HG02798 (cell line): ENCODE data around the gene PGAP2.
"Not testable (repeated sequence)": the region's sequence is repeated elsewhere in the genome, so short reads cannot be mapped to it uniquely, and the experiment has no call there.

ENCODE experiments used
- ATAC-seq: cut with Tn5 transposase; IDR thresholded peaks from one replicate; pipeline ENCODE4 v1.9.1; 2021; ENCODE audit warnings: mild to moderate bottlenecking; ENCODE audit not compliant: unreplicated experiment, poor library complexity

PGAP2 gene

DNA sequence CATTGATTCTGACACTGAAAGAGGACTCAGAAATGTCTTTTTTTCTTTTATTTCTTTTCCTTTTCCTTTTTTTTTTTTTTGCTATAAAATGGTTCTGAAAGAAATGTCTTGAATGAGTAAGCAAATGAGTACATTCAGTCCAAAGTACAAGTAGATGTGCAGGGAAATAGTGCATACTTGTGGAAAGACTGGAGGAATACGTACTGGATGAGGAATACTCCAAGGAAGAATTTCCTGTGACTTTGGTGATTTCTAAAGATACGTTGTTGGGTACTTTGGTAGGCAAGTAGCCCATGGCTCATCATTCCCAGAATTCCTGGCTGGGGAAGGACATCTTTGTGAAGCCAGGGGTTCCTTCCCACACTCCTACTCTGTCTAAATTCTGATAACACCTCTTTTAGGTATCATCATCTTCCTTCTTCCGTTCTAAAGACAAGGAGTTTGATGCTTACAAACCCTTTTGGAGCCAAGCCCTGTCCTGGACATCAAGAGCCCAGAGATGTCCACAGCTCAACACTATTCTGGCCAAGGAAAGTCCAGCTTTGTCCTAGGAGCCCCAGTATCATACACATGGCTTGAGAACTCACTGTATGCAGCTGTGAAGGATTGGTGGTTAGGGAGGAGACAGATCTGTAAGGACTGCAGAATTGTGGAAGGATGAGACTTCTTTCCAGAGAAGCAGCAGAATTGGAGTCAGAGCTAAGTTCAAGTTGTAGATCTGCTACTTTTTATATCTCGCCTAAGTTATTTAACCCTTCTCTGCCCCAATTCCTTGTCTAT is 6.2 kb upstream of the PGAP2 start:
- ATAC-seq, result no peak

DNA sequence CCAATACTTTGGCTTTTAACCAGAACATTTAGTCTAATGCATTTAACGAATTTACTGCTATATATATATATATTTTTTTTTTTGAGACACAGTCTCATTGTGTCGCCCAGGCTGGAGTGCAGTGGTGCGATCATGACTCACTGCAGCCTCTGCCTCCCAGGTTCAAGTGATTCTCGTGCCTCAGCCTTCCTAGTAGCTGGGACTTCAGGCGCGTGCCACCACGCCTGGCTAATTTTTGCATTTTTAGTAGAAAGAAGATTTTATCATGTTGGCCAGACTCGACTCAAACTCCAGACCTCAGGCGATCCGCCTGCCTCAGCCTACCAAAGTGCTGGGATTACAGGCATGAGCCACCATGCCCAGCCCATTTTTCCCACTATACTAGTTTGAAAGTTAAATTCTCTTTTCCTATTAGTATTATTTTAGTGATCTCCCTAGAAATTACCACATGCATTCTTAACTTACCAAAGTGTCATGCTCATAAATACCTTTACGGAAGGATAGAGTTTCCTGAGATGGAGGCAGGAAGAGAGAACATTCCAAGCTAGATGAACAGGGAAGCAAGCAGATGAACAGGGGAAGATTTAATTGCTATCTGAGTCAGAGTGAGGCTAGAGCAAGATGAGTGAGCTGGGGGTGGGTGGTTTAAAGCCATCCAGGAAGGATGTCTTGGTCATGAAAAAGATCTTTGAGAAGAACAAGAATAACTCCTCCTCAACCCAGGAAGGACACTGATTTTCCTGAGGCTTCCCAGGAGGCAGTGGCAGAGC is 4.4 kb upstream of the PGAP2 start:
- no peak for ATAC-seq

DNA sequence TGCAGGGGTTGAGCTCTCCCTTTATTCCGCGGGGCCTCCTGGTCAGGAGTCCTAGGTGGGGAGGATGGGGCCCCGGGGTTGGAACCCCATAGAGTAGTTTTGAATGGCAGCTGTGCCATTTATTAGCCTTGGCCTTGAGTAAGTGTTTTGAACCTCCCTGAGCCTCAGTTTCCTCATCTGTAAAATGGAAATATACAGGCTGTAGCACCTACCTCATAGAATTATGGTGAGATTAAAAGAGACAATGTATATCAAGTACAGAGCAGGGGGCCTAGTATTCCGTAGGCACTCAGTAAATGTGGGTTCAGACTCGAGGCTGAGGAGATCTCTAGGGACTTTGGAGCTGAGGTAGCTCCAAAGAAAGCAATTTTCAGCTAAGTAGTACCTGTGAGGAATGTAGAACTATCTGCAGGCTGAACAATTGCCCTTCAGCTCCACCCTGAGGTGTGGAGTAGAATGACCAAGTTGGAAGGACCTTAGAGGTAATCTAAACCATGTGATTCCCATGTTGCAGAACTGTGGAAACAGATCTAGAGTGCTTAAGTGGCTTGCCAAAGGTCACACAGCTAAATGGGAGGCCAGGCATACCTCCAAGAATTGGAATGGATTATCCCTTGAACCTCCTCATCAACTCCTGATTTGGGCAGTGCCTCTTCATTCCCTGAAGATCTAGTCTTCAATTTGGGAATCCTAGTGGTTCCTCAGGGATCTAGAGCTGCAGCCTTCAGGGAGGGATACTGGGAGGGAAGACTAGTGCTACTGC is 682 bp downstream of the PGAP2 start:
- peak; percentile 71 for ATAC-seq

DNA sequence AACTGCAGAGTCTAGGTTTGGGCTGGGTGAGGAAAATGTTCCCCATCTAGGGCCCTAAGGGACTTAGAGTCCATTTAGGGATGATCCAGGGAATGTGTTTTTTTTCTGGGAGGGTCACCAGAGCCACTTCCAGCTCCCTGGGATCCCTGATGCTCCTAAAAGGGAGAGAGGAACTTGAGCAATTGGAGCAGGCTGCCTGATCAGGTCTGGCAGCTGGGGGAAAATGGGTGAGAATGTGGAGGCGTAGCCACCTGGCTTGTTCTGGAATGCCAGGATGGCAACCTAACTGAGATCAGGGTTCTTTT is 1.2 kb downstream of the PGAP2 start:
- no peak for ATAC-seq

DNA sequence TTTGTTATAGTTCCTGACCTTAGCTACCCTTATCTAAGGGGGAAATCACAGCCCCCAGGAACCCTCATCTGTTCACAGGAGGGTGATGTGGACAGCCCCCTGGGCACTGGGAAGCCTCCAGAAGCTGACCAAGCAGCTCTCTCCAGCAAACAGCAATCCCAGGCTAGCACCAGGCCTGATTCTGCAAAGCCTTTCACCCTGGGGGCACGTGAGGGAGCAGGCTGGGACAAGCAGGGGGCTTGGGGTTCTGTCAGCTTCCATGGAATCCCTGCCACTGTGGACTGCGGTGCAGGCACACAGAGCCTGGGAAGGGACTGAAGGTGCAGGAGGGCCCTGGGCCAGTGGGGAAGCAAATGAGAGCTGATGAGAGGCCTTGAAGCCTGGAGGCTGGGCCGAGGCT is 2.1 kb downstream of the PGAP2 start:
- no peak for ATAC-seq

DNA sequence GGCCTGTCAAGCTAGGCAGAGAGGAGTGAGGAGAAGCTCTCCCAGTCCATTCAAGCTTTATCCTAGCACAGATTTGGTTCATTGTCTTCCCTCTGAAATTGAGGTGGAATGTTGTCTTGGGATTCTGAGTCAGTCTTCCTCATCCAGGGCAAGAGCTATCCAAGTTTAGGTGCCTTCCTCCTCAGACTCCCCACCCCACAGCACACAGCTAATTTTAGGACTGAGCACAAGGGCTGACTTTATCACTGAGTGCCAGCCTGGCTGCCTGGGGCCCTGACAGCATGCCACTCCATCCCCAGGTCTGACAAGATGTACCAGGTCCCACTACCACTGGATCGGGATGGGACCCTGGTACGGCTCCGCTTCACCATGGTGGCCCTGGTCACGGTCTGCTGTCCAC is 2.6 kb downstream of the PGAP2 start:
- no peak for ATAC-seq

DNA sequence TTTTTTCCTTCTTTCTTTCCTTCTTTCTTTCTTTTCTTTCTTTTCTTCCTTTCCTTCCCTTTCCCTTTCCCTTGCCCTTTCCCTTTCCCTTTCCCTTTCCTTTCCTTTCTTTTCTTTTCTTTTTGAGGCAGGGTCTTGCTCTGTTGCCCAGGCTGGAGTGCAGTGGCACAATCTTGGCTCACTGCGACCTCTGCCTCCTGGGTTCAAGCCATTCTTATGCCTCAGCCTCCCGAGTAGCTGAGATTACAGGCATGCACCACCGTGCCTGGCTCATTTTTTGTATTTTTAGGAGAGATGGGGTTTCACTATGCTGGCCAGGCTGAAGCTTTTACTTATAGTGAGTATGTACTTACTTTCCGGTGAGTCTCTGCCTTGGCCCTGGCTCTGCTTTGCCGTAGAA is 6.5 kb downstream of the PGAP2 start:
- not testable (repeated sequence) for ATAC-seq

DNA sequence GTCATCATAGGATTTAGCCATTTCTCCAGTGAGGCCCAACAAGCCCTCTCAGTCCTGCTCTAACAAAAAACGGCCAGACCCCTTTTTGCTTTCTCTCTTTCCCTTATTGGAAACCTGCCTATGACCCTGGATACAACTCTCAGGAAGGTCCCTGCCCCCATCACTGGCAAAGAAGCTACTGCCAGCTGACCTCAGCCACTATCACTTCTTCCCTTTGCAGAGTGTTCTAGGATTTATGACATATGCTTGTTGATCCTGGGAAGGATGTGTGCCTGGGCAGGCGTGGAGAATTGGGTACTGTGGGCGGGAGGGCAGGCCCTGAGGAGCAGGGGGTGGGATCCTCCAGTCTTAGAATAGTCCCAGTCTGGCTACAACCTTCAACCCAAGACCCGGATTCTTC is 7.5 kb downstream of the PGAP2 start:
- ATAC-seq, result no peak

DNA sequence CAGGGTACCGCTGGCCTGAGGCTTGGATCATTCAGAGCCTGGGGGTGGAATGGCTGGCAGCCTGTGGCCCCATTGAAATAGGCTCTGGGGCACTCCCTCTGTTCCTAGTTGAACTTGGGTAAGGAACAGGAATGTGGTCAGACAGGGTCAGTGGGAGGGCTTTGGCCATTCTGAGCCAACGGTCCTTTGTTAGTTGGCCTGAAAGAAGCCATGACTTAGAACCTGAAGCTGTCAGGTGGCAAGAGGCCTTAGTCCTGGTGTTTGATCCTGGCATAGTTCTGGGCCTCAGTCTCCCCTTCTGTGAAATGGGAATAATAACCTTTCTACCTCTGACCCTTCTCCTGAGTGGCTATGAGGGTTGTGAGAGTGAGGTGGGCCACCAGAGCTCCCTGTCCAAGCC is 8.3 kb downstream of the PGAP2 start:
- no peak for ATAC-seq

DNA sequence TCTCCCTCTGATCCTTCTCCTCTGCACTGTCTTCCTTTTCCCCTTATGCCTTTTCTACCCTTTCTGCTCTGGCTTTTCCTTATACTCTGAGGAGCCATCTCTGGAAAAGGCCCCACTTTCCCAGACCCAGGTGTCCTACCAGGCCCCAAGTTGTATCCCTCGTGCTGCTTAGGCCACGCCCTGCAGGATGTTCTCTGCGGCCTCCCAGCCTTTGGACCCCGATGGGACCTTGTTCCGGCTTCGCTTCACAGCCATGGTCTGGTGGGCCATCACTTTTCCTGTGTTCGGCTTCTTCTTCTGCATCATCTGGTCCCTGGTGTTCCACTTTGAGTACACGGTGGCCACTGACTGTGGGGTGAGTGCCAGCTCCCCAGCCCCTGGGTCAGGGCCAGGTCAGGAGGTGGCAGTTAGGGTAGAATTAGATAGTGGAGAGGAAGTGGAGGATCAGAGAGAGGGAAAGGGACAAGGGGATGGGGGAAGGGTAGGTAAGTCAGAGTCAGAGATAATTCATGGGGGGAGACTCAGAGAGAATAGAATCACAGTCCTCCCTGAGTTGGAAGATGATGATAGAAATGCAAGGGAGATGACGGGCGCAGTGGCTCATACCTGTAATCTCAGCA is 8.9 kb downstream of the PGAP2 start:
- no peak for ATAC-seq

DNA sequence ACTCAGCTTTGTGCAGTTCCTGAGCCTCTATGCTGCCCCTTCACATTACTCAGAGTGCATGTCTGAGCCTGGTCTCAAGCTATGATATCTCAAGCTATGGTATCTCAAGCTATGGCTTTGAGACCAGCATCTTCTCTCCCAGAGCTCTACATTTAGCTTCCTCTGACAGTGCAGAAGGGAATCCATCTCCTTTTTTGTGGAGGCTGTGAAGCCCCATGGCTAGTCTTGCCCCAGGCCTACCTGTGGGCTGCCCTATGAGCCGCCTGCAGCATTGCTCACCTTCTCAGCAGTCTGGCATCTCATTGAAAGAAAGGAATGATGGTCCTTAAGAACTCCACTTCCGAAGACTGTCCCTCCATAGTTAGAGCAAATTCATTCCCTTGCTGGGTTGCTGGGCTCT is 12.6 kb downstream of the PGAP2 start:
- ATAC-seq, result no peak

DNA sequence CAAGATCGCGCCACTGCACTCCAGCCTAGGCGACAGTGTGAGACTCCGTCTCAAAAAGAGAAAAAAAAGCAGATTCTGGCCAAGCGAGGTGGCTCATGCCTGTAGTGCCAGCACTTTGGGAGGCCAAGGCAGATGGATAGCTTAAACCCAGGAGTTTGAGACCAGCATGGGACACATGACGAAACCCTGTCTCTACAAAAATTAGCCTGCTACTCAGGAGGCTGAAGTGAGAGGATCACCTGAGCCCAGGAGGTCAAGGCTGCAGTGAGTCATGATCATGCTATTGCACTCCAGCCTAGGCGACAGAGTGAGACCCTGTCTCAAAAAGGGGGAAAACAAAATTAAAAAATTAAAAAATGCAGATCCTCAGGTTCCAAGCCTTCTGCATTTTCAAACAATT is 14.0 kb downstream of the PGAP2 start:
- no peak for ATAC-seq

DNA sequence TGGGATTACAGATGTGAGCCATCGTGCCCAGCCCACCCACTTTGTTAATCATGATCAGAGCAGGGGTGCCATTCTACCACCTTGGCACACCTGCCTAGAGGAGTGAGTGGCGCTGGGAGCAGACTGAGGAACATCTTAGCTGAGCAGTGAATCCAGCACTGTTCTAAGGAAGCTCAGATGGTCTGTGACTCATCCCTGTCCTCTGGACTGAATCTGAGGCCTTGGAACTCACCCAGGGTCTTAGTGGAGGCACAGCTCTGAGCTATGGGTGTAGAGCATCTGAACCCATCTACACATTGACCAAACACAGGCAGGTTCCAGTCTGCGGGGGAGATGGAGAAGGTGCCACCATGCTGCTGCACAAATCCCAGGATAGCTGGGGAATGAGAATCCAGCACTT is 14.9 kb downstream of the PGAP2 start:
- ATAC-seq, result no peak

DNA sequence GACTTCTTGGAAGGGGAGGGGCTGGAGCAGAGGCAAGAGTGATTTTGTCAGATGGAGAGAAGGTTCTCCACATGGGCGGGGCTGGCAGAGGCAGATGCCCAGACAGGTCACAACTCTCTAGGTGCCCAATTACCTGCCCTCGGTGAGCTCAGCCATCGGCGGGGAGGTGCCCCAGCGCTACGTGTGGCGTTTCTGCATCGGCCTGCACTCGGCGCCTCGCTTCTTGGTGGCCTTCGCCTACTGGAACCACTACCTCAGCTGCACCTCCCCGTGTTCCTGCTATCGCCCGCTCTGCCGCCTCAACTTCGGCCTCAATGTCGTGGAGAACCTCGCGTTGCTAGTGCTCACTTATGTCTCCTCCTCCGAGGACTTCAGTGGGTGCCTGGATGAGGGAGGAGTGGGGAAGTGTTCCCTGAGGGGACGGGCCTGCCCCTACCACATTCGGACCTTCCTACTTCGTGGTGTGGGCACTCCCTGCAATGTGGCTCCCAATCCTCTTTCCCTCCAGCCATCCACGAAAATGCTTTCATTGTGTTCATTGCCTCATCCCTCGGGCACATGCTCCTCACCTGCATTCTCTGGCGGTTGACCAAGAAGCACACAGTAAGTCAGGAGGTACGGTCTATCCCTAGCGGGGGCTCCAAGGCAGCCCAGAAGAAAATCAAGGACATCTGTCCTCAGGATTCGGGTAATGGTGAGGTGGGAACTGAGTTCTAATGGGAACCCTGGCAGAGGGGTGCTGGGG is 15.6 kb downstream of the PGAP2 start:
- no peak for ATAC-seq

DNA sequence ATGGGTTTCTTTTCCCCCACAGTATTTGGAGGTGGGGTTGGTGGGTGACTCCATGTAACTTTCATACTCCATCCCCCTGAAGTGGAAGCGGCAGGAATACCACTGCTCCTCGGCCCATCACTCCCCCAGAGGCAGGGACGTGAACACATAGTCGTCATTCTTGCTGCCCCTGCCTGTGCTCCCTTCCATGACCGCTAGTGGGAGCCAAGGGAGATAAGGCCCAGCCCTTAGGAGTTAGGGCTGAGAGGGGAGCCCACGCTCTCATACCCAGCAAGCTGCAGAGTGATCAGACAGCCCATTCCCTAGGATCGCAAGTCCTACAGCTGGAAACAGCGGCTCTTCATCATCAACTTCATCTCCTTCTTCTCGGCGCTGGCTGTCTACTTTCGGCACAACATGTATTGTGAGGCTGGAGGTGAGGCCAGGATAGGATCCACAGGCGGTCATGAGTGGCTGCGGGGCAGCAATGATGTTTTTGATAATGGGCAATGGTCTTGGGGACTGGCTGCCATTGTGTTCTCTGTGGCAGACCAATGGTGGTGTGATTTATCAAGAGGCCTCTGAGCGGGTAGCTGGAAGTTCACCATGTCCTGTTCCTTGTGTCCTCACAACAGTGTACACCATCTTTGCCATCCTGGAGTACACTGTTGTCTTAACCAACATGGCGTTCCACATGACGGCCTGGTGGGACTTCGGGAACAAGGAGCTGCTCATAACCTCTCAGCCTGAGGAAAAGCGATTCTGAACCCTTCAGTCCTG is 16.5 kb downstream of the PGAP2 start:
- peak; percentile 82 for ATAC-seq

DNA sequence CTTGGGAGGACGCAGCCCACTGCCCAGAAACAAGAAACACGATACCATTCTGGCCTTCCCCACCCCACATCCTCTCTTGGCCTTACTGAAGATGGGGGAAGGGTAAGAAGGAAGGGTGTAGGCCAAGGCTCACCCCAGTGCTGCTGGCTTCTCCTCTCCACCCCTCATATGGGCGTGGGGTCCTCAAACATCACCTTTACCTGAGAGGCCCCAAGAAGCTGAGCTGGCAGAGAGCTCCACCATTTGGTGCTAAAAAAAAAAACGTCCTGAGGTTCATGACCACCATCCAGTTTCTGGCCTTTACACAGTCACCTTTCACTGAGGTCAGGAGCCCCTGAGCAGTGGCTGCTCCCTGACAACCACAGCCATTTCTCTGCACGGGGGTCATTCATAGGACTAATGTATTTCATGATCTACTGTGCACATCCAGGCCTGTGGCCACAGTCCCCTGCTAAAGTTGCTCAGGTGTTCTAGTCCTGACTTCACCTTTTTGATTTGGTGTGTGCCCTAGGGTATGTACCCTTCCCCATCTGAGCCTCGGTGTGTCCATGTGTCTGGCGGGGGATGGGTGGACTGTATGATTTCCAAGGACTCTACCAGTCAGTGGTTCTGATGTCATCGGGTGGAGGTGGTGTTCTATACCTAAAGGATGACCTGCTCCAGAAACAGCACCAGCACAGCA is 17.3 kb downstream of the PGAP2 start:
- no peak for ATAC-seq

DNA sequence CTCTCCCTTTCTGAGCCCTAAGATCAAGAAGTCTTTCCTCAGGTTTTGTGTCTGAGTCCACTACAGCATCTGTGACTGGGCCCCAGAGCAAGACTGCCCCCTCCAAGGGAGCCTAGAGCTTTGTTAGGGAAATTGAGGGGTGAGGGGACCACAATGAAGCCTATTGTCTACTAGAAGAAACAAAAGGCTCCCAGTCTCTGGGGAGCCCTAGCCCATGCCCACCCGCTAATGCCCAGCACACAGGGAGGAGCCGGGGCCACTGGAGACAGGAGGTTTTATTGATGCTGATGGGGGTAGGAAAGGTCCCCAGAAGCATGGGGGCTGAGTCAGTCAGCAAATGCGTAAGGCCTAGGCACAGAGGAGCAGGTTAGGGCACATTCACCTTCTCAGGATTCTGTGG is 18.4 kb downstream of the PGAP2 start:
- no peak for ATAC-seq

DNA sequence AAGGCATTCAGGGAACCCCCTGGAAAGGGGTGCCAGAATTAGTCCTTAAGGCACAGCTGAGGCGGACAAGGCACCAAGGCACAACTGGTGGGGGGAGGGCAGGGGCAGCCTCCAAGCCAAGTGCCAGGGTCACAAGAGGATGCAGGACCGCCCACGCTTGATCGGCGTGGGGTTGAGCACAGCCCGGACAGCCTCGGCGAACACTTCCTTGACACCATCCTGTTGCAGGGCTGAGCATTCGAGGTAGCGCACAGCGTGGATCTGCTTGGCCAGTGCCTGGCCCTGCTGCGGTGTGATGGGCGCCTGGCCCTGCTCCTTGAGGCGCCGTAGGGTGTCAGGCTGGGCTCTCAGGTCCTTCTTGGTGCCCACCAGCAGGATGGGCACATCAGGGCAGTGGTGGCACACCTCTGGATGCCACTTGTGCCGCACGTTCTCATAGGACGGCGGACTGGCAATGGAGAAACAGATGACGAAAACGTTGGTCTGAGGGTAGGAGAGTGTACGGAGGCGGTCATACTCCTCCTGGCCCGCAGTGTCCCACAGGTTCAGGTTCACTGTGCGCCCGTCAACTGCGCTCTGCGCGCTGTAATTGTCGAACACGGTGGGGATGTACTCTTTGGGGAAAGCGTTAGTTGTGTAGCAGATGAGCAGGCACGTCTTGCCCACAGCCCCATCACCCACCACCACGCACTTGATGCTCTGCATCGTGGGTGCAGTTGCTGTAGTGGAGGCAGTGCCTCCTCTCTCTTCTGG is 19.2 kb downstream of the PGAP2 start:
- no peak for ATAC-seq
